ENCODE measurements around the gene LSG1.

Gene LSG1

DNA sequence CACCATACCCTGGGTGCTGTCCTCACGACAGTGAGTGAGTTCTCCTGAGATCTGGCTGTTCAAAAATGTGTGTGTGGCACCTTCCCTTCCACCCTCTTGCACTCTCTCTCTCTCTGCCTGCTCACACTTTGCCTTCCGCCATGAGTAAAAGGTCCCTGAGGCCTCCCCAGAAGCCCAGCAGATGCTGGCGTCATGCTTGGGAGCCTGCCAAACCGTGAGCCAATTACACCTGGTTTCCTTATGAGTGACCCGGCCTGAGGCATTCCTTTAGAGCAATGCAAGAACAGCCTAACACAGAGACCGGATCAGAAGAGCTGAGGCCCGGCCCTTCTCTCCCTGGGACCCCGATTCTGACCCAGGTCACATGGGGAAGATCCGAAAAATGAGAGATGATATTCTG, 54.2 kb downstream of the LSG1 start:
- TF ChIP-seq, protein P1, sequence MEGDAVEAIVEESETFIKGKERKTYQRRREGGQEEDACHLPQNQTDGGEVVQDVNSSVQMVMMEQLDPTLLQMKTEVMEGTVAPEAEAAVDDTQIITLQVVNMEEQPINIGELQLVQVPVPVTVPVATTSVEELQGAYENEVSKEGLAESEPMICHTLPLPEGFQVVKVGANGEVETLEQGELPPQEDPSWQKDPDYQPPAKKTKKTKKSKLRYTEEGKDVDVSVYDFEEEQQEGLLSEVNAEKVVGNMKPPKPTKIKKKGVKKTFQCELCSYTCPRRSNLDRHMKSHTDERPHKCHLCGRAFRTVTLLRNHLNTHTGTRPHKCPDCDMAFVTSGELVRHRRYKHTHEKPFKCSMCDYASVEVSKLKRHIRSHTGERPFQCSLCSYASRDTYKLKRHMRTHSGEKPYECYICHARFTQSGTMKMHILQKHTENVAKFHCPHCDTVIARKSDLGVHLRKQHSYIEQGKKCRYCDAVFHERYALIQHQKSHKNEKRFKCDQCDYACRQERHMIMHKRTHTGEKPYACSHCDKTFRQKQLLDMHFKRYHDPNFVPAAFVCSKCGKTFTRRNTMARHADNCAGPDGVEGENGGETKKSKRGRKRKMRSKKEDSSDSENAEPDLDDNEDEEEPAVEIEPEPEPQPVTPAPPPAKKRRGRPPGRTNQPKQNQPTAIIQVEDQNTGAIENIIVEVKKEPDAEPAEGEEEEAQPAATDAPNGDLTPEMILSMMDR (IDR thresholded peaks at IDR 0.05) = no peak

DNA sequence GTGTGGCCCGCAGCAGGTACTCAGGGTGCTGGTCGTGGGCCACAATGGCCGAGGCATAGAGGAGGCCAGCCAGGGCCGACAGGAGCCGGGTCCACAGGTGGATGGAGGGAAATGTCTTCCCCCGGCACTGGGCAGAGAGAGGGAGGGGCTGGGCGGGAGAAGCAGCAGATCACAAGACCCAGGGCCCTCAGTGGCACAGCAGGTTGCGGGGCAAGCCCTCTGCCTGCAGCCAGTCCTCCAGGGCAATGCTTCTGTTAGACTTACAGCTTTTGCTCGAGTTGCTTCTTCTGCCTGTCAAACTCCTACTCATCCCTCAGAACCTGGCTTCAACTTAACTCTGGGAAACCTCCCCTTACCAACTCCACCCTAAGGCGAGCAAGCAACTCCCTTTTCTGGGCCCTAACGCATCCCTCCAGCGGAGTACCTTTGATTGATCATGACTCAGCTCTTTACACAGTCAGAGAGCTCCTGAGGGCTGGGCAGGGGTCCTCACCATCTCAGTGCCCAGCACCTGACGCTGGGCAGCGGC, 54.8 kb downstream of the LSG1 start:
- TF ChIP-seq, protein P1 (IDR thresholded peaks at IDR 0.05) = no peak

- TF ChIP-seq, protein P1 (IDR thresholded peaks at IDR 0.05) = no peak
These were observed 56.8 kb downstream of the LSG1 start for GRCh38 chr3:194615226-194615625.

- TF ChIP-seq, protein P1 (IDR thresholded peaks at IDR 0.05) = no peak
These were observed 59.8 kb downstream of the LSG1 start for GRCh38 chr3:194612221-194612620.

- TF ChIP-seq, protein P1 (IDR thresholded peaks at IDR 0.05) = no peak
These were observed 61.3 kb downstream of the LSG1 start for GRCh38 chr3:194610689-194611088.

DNA sequence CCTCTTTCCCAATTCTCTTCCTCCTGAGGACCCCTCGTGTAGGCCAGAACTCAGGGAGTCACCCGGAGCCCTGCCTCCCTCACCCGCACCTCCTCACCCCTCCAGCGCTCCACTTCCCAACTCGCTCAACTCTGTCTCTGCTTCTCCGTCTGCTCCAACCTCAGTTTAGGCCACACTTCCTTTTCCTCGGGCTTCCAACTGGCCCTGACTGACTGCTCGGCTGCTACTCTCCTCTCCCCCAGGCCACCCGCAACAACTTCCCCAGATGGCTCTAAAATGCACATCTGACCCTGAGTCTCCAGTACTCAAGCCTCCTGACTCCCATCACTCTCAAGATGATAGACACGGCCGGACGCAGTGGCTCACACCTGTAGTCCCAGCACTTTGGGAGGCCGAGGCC, 62.4 kb downstream of the LSG1 start:
- TF ChIP-seq, protein P1 (IDR thresholded peaks at IDR 0.05) = no peak

- TF ChIP-seq, protein P1 (IDR thresholded peaks at IDR 0.05) = no peak
These were observed 63.0 kb downstream of the LSG1 start for GRCh38 chr3:194608981-194609380.
